ENCODE data around the gene NRIP3.

NRIP3 gene

GRCh38 chr11:9003573-9004182 is at the start of gene NRIP3:
Gene NRIP3, minus strand, starts transcription at chr11:9004001. Its CDS starts 66 bp downstream, at chr11:9003935.
- H3K4me3 ChIP-seq (replicated peaks in 1 of 2; ENCODE audit: low read depth in 2 of 2, low read length in 2 of 2), result peak within 1 kb of the TSS; percentile 44 to 48
- DNase-seq (ENCODE audit: low read depth in 2 of 2), result peak; percentile 46 to 60

DNA sequence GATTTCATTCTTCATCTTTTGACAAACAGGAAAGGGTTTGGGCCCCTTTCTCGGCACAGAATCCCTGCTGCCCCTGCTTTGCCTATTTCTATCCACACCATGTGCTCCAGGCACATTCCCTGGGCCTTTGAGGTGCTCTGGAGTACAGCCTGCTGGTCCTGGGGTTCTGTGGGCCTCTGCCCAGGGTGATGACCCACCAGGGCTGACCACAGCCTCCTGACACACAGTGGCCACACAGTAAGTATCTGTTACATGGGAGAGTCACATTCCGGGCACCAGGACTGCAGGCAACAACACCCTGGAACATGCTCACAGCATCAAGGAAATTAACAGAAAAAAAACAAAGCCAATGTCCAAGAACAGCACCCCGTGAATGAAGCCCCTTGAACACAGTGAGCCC is 48.5 kb upstream of the NRIP3 start:
- H3K4me3 ChIP-seq (replicated peaks in 1 of 2; ENCODE audit: low read depth in 2 of 2, low read length in 2 of 2), result no peak overlapping the region
- no peak for DNase-seq (ENCODE audit: low read depth in 2 of 2)
- TF ChIP-seq, protein P1, sequence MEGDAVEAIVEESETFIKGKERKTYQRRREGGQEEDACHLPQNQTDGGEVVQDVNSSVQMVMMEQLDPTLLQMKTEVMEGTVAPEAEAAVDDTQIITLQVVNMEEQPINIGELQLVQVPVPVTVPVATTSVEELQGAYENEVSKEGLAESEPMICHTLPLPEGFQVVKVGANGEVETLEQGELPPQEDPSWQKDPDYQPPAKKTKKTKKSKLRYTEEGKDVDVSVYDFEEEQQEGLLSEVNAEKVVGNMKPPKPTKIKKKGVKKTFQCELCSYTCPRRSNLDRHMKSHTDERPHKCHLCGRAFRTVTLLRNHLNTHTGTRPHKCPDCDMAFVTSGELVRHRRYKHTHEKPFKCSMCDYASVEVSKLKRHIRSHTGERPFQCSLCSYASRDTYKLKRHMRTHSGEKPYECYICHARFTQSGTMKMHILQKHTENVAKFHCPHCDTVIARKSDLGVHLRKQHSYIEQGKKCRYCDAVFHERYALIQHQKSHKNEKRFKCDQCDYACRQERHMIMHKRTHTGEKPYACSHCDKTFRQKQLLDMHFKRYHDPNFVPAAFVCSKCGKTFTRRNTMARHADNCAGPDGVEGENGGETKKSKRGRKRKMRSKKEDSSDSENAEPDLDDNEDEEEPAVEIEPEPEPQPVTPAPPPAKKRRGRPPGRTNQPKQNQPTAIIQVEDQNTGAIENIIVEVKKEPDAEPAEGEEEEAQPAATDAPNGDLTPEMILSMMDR (IDR thresholded peaks at IDR 0.05; ENCODE audit: low read depth, low read length), result no peak

More at GRCh38 chr11:9003573-9004182, at the start of gene NRIP3:
- TF ChIP-seq, protein P1 (IDR thresholded peaks at IDR 0.05; ENCODE audit: low read depth, low read length), result no peak

- no peak overlapping the region for H3K4me3 ChIP-seq (replicated peaks in 1 of 2; ENCODE audit: low read depth in 2 of 2, low read length in 2 of 2)
- TF ChIP-seq, protein P1 (IDR thresholded peaks at IDR 0.05; ENCODE audit: low read depth, low read length), result no peak
- DNase-seq (ENCODE audit: low read depth in 2 of 2), result no peak
These were observed 46.2 kb upstream of the NRIP3 start for GRCh38 chr11:9049959-9050358.

GRCh38 chr11:9047964-9048523 is 44.2 kb upstream of the NRIP3 start:
- DNase-seq (ENCODE audit: low read depth in 2 of 2), result peak; percentile 43 to 84

DNA sequence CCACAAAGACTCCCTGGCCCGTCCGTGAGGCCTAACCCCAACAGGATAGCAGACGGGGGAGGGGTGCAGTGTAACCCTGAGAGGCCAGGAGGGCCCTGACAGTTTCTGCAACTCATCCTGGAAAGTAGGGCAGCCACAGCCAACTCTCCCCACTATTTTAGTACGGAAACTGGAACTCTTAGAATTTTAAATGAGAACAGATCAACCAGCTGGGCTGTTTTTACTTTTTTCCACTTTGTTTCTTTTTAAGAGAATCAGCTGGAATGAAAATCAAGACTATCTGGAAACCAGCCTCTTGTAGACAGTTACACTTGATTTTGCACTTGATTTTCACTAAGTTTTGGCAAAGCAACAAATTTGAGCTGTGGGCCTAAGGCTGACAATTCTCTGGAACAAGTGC is 42.7 kb upstream of the NRIP3 start:
- no peak overlapping the region for H3K4me3 ChIP-seq (replicated peaks in 1 of 2; ENCODE audit: low read depth in 2 of 2, low read length in 2 of 2)
- DNase-seq (ENCODE audit: low read depth in 2 of 2), result no peak
- TF ChIP-seq, protein P1 (IDR thresholded peaks at IDR 0.05; ENCODE audit: low read depth, low read length), result no peak

More at GRCh38 chr11:9047964-9048523, 44.2 kb upstream of the NRIP3 start:
- no peak overlapping the region for H3K4me3 ChIP-seq (replicated peaks in 1 of 2; ENCODE audit: low read depth in 2 of 2, low read length in 2 of 2)
- TF ChIP-seq, protein P1 (IDR thresholded peaks at IDR 0.05; ENCODE audit: low read depth, low read length), result no peak

DNA sequence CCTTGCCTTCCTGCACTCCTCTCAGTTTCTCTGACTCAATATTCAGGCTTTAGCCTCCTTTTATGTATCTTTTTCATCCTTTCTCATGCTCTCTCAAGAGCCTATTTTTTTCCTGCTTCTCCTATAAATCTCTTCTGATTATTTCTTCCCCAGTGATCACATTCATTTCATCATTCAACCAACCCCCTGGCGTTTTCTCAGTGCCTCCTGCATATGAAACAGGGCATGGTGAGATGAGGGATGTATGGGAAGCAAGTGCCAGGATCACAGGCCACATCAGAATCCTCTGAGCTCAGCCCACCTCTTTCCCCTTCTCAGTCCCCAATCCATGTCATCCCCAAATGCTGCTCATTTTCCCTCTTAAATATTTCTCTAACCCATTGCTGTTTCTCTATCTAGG is 38.7 kb upstream of the NRIP3 start:
- TF ChIP-seq, protein P1 (IDR thresholded peaks at IDR 0.05; ENCODE audit: low read depth, low read length), result no peak
- H3K4me3 ChIP-seq (replicated peaks in 1 of 2; ENCODE audit: low read depth in 2 of 2, low read length in 2 of 2), result no peak overlapping the region
- DNase-seq (ENCODE audit: low read depth in 2 of 2), result no peak
